Activated naive CD4-positive, alpha-beta T cell treated with anti-CD3 and anti-CD28 coated beads for 36 hours (primary cell): ENCODE results near the gene ZBTB4. TPM values are rescaled to one million over a fixed set of nuclear protein-coding genes. Genes with fewer than 3 reads are reported as not detected.
"Not testable (repeated sequence)": the region's sequence is repeated elsewhere in the genome, so short reads cannot be mapped to it uniquely, and the experiment has no call there.

Experiments used
- CTCF ChIA-PET: fragments of 350-600 bp; sonication (Branson Sonifier 250); formaldehyde crosslinking; loops from one replicate; lab custom pipeline; 2021; ENCODE audit warnings: antibody characterized with exemption; lab: Charles Lee
- DNase-seq: peaks from one replicate; pipeline ENCODE4 v3.0.0-alpha.2; 2020
- H3K27ac Mint-ChIP-seq: one replicate; pipeline ENCODE4 v1.8.0; 2021; ENCODE audit warnings: mild to moderate bottlenecking, mixed read lengths
- H3K27me3 Mint-ChIP-seq: one replicate; pipeline ENCODE4 v1.8.0; 2021; ENCODE audit warnings: low read depth, mixed read lengths
- H3K36me3 Mint-ChIP-seq: one replicate; pipeline ENCODE4 v1.8.0; 2021; ENCODE audit warnings: low read depth, mixed read lengths
- H3K4me1 Mint-ChIP-seq: one replicate; pipeline ENCODE4 v1.8.0; 2021; ENCODE audit warnings: low read depth, mixed read lengths
- H3K4me3 Mint-ChIP-seq: one replicate; pipeline ENCODE4 v1.8.0; 2021; ENCODE audit warnings: mild to moderate bottlenecking, moderate library complexity, mixed read lengths
- H3K9me3 Mint-ChIP-seq: one replicate; pipeline ENCODE4 v1.8.0; 2021; ENCODE audit warnings: mixed read lengths
- intact Hi-C: fragments of 100-400 bp; cut with micrococcal nuclease; formaldehyde crosslinking; loops from one replicate; pipeline ENCODE4 v1.15.1; 2023
- total RNA-seq, 2 experiments: library from RNA; stranded (reverse); gene quantifications; one replicate each; pipeline ENCODE4 v1.2.3, GENCODE V29; 2021

Gene ZBTB4
- total RNA-seq, 2 experiments from 2014 or later: 9.2 to 9.4 TPM

GRCh38 chr17:7477392-7478275 is 1.8 kb downstream of the ZBTB4 start:
- CTCF ChIA-PET: interaction anchor here (1.3 to 1.5 kb wide), 5 partner anchors 15 to 122 kb away, joined by 3 to 7 read pairs (median 5); partner anchors contain the start of gene TMEM95
- peak; percentile 58 for DNase-seq
- intact Hi-C loops: loop anchor here (5.0 kb wide), 1 partner anchor 455 kb away; the partner anchor contains the start of genes CNTROB and TRAPPC1
- H3K36me3 Mint-ChIP-seq: no peaks in the 10 kb centered on the region
- no peaks in the 10 kb centered on the region for H3K9me3 Mint-ChIP-seq
- peak overlapping the region; percentile 92 for H3K4me3 Mint-ChIP-seq
- H3K27me3 Mint-ChIP-seq: no peaks in the 10 kb centered on the region
- H3K4me1 Mint-ChIP-seq: peaks cover 63% of the 10 kb centered on the region
- peak overlapping the region; percentile 87 for H3K27ac Mint-ChIP-seq

DNA sequence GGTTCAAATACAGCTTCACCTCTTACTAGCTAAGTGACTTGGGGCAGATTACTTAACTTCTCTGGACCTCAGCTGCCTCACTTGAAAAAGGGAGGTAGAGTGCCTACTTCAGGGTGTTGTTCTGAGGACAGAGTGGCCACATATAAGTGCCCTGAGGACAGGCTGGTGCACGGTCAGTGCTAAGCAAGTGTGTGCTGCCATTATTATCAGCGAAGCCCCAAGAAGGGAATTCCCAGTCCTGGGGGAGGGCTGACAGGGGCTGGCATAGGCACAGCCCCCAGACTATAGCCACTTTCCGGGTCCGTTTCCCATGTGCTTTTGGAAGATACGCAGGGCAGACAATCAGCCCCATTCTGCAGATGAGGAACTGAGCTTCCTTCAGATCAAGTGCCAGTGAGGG is 2.5 kb downstream of the ZBTB4 start:
- DNase-seq: no peak
- Mint-ChIP-seq H3K4me3 (peak overlapping the region; percentile 92), H3K27ac (no peak overlapping the region), H3K27me3 (no peaks in the 10 kb centered on the region), H3K4me1 (peaks cover 59% of the 10 kb centered on the region), H3K36me3 (no peaks in the 10 kb centered on the region), H3K9me3 (no peaks in the 10 kb centered on the region)
- intact Hi-C loops: loop anchor here (5.0 kb wide), 1 partner anchor 455 kb away; the partner anchor contains the start of genes CNTROB and TRAPPC1
- CTCF ChIA-PET: interaction anchor here (1.2 to 1.5 kb wide), 6 partner anchors 14 to 122 kb away, joined by 3 to 7 read pairs (median 5); partner anchors contain the start of gene TMEM95

- Mint-ChIP-seq H3K4me3 (no peak overlapping the region), H3K27me3 (no peaks in the 10 kb centered on the region), H3K4me1 (peaks cover 59% of the 10 kb centered on the region), H3K27ac (peak overlapping the region; percentile 67), H3K36me3 (no peaks in the 10 kb centered on the region), H3K9me3 (no peaks in the 10 kb centered on the region)
- intact Hi-C loops: loop anchor here (5.0 kb wide), 1 partner anchor 456 kb away; the partner anchor contains the start of genes CNTROB and TRAPPC1
- CTCF ChIA-PET: interaction anchor here (1.2 to 1.5 kb wide), 8 partner anchors 16 to 121 kb away, joined by 3 to 7 read pairs (median 5); partner anchors contain the start of gene TMEM95
- no peak for DNase-seq
Observed at GRCh38 chr17:7476494-7476893, 2.9 kb downstream of the ZBTB4 start.

GRCh38 chr17:7475764-7476422 is 3.5 kb downstream of the ZBTB4 start:
- Mint-ChIP-seq H3K27me3 (no peaks in the 10 kb centered on the region), H3K36me3 (no peaks in the 10 kb centered on the region), H3K4me1 (peaks cover 54% of the 10 kb centered on the region), H3K27ac (peak overlapping the region; percentile 67), H3K4me3 (no peak overlapping the region), H3K9me3 (no peaks in the 10 kb centered on the region)
- CTCF ChIA-PET: interaction anchor here (1.2 to 1.5 kb wide), 7 partner anchors 16 to 120 kb away, joined by 3 to 7 read pairs (median 5); partner anchors contain the start of gene TMEM95
- no peak for DNase-seq
- intact Hi-C loops: loop anchor here (5.0 kb wide), 1 partner anchor 456 kb away; the partner anchor contains the start of genes CNTROB and TRAPPC1

DNA sequence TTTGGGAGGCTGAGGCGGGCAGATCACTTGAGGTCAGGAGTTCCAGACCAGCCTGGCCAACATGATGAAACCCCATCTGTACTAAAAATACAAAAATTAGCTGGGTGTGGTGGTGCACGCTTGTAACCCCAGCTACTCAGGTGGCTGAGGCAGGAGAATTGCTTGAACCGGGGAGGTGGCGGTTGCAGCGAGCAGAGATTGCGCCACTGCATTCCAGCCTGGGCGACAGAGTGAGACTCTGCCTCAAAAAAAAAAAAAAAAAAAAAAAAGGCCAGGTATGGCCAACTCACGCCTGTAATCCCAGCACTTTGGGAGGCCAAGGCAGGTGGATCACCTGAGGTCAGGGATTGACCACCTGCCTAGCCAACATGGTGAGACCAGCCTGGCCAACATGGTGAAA is 4.7 kb downstream of the ZBTB4 start:
- intact Hi-C loops: loop anchor here (5.0 kb wide), 1 partner anchor 458 kb away; the partner anchor contains the start of genes CNTROB and TRAPPC1
- peaks cover 47% of the 10 kb centered on the region for H3K4me1 Mint-ChIP-seq
- H3K4me3 Mint-ChIP-seq, CTCF ChIA-PET, H3K9me3 Mint-ChIP-seq, H3K27ac Mint-ChIP-seq, H3K27me3 Mint-ChIP-seq, DNase-seq, H3K36me3 Mint-ChIP-seq: not testable (repeated sequence)

DNA sequence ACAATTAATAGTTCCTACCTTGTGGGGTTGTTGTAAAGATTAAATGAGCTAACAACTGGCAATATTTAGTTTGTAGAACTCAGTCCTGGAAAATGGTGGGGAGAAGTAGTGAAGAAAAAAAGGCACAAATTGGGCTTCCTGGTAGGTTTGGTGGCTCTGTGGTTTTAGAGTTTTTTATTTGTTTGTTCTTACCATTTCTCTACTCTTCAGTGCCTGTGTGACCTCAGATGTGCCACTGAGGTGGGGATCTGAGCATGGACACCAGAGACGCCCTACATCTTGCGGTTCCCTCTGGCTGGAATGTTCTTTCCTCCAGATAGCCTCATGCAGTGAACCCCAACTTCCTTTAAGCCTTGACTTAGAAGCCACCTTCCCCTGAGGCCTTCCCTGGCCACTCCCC is 7.7 kb downstream of the ZBTB4 start:
- CTCF ChIA-PET: interaction anchor here (0.9 to 1.2 kb wide), 2 partner anchors 35 to 116 kb away, joined by 3 to 4 read pairs; no protein-coding TSS in a partner anchor
- H3K36me3 Mint-ChIP-seq: peaks cover under 1% of the 10 kb centered on the region
- intact Hi-C loops: no loop called here
- peaks cover 31% of the 10 kb centered on the region for H3K4me1 Mint-ChIP-seq
- H3K27ac Mint-ChIP-seq: no peak overlapping the region
- no peaks in the 10 kb centered on the region for H3K9me3 Mint-ChIP-seq
- no peaks in the 10 kb centered on the region for H3K27me3 Mint-ChIP-seq
- DNase-seq: no peak
- H3K4me3 Mint-ChIP-seq: no peak overlapping the region

- H3K9me3 Mint-ChIP-seq, H3K36me3 Mint-ChIP-seq, DNase-seq, intact Hi-C loops, H3K27me3 Mint-ChIP-seq, H3K4me3 Mint-ChIP-seq, H3K27ac Mint-ChIP-seq: not testable (repeated sequence)
- CTCF ChIA-PET: interaction anchor here (0.9 to 1.1 kb wide), 3 partner anchors 10 to 115 kb away, joined by 3 to 5 read pairs (median 4); no protein-coding TSS in a partner anchor
- peaks cover 19% of the 10 kb centered on the region for H3K4me1 Mint-ChIP-seq
Observed at GRCh38 chr17:7470457-7470973, 8.9 kb downstream of the ZBTB4 start.

DNA sequence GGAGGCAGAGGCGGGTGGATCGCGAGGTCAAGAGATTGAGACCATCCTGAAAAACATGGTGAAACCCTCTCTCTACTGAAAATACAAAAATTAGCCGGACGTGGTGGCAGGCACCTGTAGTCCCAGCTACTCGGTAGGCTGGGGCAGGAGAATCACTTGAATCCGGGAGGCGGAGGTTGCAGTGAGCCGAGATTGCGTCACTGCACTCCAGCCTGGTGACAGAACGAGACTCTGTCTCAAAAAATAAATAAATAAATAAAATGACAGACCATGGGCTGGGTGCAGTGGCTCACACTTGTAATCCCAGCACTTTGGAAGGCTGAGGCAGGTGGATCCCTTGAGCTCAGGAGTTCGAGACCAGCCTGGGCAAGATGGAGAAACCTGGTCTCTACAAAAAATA is 9.6 kb downstream of the ZBTB4 start:
- H3K4me3 Mint-ChIP-seq, DNase-seq, H3K27ac Mint-ChIP-seq, intact Hi-C loops, H3K27me3 Mint-ChIP-seq, H3K36me3 Mint-ChIP-seq, H3K9me3 Mint-ChIP-seq: not testable (repeated sequence)
- CTCF ChIA-PET: interaction anchor here (0.9 to 1.1 kb wide), 3 partner anchors 10 to 114 kb away, joined by 3 to 5 read pairs (median 4); no protein-coding TSS in a partner anchor
- peaks cover 16% of the 10 kb centered on the region for H3K4me1 Mint-ChIP-seq

DNA sequence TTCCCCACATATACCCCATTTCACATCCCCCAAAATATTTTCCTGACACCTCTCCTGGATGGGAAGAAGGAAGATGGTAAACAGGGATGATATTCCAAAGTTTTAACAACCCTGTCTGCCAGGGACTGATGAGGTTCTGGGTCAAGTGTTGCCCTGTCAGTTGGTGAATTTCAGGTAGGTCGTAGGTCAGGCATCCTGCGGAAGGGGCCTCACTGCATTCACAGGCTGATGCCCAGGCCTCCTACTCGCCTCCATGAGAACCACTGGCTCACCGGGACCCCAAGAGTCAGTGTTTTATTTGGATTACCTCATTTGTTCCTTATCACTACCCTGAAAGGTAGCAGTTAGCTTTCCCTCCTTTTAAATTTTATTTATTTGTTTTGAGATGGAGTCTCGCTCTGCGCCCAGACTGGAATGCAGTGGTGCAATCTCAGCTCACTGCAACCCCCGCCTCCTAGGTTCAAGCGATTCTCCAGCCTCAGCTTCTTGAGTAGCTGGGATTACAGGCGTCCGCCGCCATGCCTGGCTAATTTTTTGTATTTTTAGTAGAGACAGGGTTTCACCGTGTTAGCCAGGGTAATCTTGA is 10.5 kb downstream of the ZBTB4 start:
- CTCF ChIA-PET: interaction anchor here (0.6 kb wide), 1 partner anchor 727 kb away, joined by 3 read pairs; no protein-coding TSS in a partner anchor
- Mint-ChIP-seq H3K9me3 (no peaks in the 10 kb centered on the region), H3K27ac (no peak overlapping the region), H3K4me1 (peaks cover 16% of the 10 kb centered on the region), H3K27me3 (no peaks in the 10 kb centered on the region), H3K4me3 (no peak overlapping the region), H3K36me3 (peaks cover 3% of the 10 kb centered on the region)
- intact Hi-C loops: no loop called here
- no peak for DNase-seq

DNA sequence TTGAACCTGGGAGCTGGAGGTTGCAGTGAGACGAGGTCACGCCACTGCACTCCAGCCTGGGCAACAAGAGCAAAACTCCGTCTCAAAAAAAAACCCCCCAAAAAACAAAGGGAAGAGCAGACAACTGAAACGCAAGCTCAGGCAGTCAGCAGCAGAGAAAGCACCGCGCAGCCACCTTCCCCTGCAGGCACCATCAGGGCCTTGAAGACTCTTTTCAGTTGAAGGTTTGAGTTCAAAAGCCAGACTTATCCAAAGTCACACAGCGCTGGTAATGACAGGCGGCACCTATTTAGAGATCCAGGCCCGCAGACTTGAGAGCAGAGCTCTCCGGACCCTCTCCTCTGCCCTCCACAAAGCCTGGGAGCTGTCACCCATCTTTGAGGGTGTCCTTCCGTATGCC is 11.1 kb downstream of the ZBTB4 start:
- Mint-ChIP-seq H3K4me3 (no peak overlapping the region), H3K9me3 (no peaks in the 10 kb centered on the region), H3K27me3 (no peaks in the 10 kb centered on the region), H3K36me3 (peaks cover 3% of the 10 kb centered on the region), H3K4me1 (peaks cover 13% of the 10 kb centered on the region), H3K27ac (no peak overlapping the region)
- CTCF ChIA-PET: interaction anchor here (0.6 kb wide), 1 partner anchor 728 kb away, joined by 3 read pairs; no protein-coding TSS in a partner anchor
- intact Hi-C loops: no loop called here
- no peak for DNase-seq

GRCh38 chr17:7467498-7467897 is 11.9 kb downstream of the ZBTB4 start:
- Mint-ChIP-seq H3K27me3 (no peaks in the 10 kb centered on the region), H3K36me3 (peaks cover 3% of the 10 kb centered on the region), H3K4me1 (peaks cover 11% of the 10 kb centered on the region), H3K27ac (peak overlapping the region; percentile 5), H3K4me3 (no peak overlapping the region), H3K9me3 (no peaks in the 10 kb centered on the region)
- CTCF ChIA-PET: no interaction called here
- DNase-seq: no peak
- intact Hi-C loops: no loop called here
